ENCODE measurements around the gene SPEN. TPM values are rescaled to one million over a fixed set of nuclear protein-coding genes. Genes with fewer than 3 reads are reported as not detected.
A peak's percentile ranks its signal among the peaks of the same experiment; 100 is the strongest.

SPEN gene
- total and polyA plus RNA-seq, 9 of the 15 experiments (the other 6 are each of a cell fraction or from before 2014, with no cell fraction given), result 5.7 to 87.5 (median 27.2) TPM

GRCh38 chr1:15835741-15836510 is 11.6 kb upstream of the SPEN start (continued):
- TF ChIP-seq ZNF407 (IDR thresholded peaks at IDR 0.05; ENCODE audit: low read depth), result peak; percentile 53; the same call in 1 of the 2 replicates
- TF ChIP-seq PHF21A (IDR thresholded peaks at IDR 0.05; ENCODE audit: borderline replicate concordance, low read depth), result no peak
- no peak for TF ChIP-seq ZZZ3 (IDR thresholded peaks at IDR 0.05)
- no peak; the same call in 1 of the 2 replicates for TF ChIP-seq TFE3 (CRISPR knock-in tag; IDR thresholded peaks at IDR 0.05)
- no peak for TF ChIP-seq SREBF2 (CRISPR knock-in tag; IDR thresholded peaks at IDR 0.05)
- TF ChIP-seq ZFP1 (CRISPR knock-in tag; IDR thresholded peaks at IDR 0.05), result 0 out of 2 replicates have a peak, but pooled peaks have one; percentile 23
- TF ChIP-seq POLR2AphosphoS5 (IDR thresholded peaks at IDR 0.05; ENCODE audit: control insufficient read depth, insufficient read depth, low read depth, low read length), result peak; percentile 89
- TF ChIP-seq HOXB6 (CRISPR knock-in tag; IDR thresholded peaks at IDR 0.05; ENCODE audit: borderline replicate concordance), result no peak
- TF ChIP-seq ZBTB17 (CRISPR knock-in tag; IDR thresholded peaks at IDR 0.05), result peak; percentile 32; the same call in 1 of the 2 replicates
- no peak for TF ChIP-seq PTTG1 (tag; IDR thresholded peaks at IDR 0.05; ENCODE audit: low read depth)
- no peak for TF ChIP-seq NR0B1 (IDR thresholded peaks at IDR 0.05; ENCODE audit: partially characterized antibody)
- peak; percentile 83; the same call in 1 of the 2 replicates for TF ChIP-seq NBN (IDR thresholded peaks at IDR 0.05; ENCODE audit: low read depth)
- TF ChIP-seq NFXL1 (CRISPR knock-in tag; IDR thresholded peaks at IDR 0.05), result peak; percentile 30; the same call in 1 of the 2 replicates
- no peak for TF ChIP-seq NELFE (IDR thresholded peaks at IDR 0.05; ENCODE audit: insufficient read depth, insufficient read length)

All from K562 (cell line).